DND-41 (cell line): ENCODE measurements around the gene KCNIP1.

Experiments
- ATAC-seq: fragments of 200-7000 bp; cut with Tn5 transposase; 3 replicates; pipeline ENCODE4 v1.9.1; 2021; ENCODE audit warnings: low read depth; ENCODE audit not compliant: insufficient read depth
- DNase-seq: peaks from one replicate; pipeline ENCODE4 v3.0.0-alpha.2; 2020
- H2AFZ ChIP-seq: 2 replicates; pipeline ENCODE4 v1.6.0; 2012; ENCODE audit warnings: low read depth, low read length
- H3K27ac ChIP-seq: 2 replicates; pipeline ENCODE4 v1.5.1; 2012; ENCODE audit warnings: low read length, inconsistent platforms
- H3K27me3 ChIP-seq: fragments of 200-600 bp; sonication (generic); 2 replicates; pipeline ENCODE4 v1.6.0; 2012; ENCODE audit warnings: low read length, mild to moderate bottlenecking, inconsistent platforms; ENCODE audit not compliant: insufficient read depth, poor library complexity
- H3K36me3 ChIP-seq: 2 replicates; pipeline ENCODE4 v1.5.1; 2012; ENCODE audit warnings: low read length, inconsistent platforms; ENCODE audit not compliant: insufficient read depth
- H3K4me1 ChIP-seq: 2 replicates; pipeline ENCODE4 v1.5.1; 2012; ENCODE audit warnings: mild to moderate bottlenecking, low read length; ENCODE audit not compliant: insufficient read depth
- H3K4me2 ChIP-seq: 2 replicates; pipeline ENCODE4 v1.6.0; 2012; ENCODE audit warnings: mild to moderate bottlenecking, moderate library complexity, low read length, inconsistent platforms; ENCODE audit not compliant: insufficient read depth
- H3K4me3 ChIP-seq, 2 experiments: fragments of 200-600 bp in 1 of 2; shearing (Covaris generic) in 1 of 2; 2 replicates each; pipeline ENCODE4 v1.5.1; 2012 to 2016; ENCODE audit warnings: inconsistent platforms in 2 of 2, low read length in 2 of 2, mild to moderate bottlenecking in 2 of 2, low read depth in 1 of 2, moderate library complexity in 1 of 2
- H3K79me2 ChIP-seq: 2 replicates; pipeline ENCODE4 v1.6.0; 2012; ENCODE audit warnings: low read length, inconsistent platforms; ENCODE audit not compliant: insufficient read depth
- H3K9ac ChIP-seq: 2 replicates; pipeline ENCODE4 v1.6.0; 2012; ENCODE audit warnings: low read depth, mild to moderate bottlenecking, inconsistent platforms, low read length, moderate library complexity
- H3K9me3 ChIP-seq: 2 replicates; pipeline ENCODE4 v1.5.1; 2012; ENCODE audit warnings: low read length, moderate library complexity, mild to moderate bottlenecking, inconsistent platforms; ENCODE audit not compliant: insufficient read depth, severe bottlenecking
- H4K20me1 ChIP-seq: 2 replicates; pipeline ENCODE4 v1.6.0; 2012; ENCODE audit warnings: low read length; ENCODE audit not compliant: insufficient read depth
- EZH2 ChIP-seq: IDR thresholded peaks from 3 replicates; pipeline ENCODE4 v1.6.1; 2012; ENCODE audit warnings: borderline replicate concordance, low read depth, mild to moderate bottlenecking, moderate library complexity, low read length, inconsistent platforms; ENCODE audit not compliant: severe bottlenecking
- TF ChIP-seq, protein P1 (sequence below): IDR thresholded peaks from 2 replicates; pipeline ENCODE4 v1.5.1; 2012; ENCODE audit warnings: borderline replicate concordance, low read length, moderate library complexity, mild to moderate bottlenecking; ENCODE audit not compliant: poor library complexity, severe bottlenecking; ENCODE audit errors: extremely low read depth

Gene KCNIP1

DNA sequence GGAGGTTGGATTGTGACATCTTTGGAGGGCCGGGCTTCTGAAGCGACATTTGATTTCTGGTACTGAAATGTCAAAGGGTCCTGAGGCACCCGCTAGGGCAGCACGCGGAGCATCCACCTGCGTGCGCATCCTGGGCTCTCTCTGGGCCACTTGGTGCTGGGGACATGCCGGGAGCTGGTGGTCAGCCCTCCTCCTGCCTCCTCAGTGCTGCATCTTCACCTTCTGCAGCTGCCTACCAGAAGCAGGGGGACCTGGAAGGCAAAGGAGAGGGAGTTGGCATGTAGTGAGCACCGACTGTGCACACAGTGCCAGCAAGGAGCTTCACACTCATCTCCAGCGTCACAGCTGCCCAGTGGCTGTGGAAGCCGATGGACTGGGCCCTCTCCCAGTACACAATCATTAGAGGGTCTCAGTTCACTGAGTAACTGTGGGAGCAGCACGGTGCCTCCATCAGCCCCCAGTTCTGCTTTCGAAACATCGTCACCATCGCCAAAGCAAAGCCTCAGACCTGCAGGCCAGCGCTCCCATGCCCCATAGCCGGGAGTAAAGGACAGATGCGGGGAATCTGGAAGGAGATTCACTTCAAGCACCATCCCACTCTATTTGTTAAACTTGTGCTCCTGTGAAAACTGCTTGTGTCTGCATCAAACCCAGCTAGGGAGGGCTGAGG lies 138.4 kb downstream of the KCNIP1 start:
- DNase-seq (no peak), ATAC-seq (no peak)
- Histone ChIP-seq H3K4me1 (no peaks in the 10 kb centered on the region), H3K27ac (no peak overlapping the region), H3K36me3 (no peaks in the 10 kb centered on the region), H3K27me3 (no peaks in the 10 kb centered on the region), H3K4me3 (no peak overlapping the region), H4K20me1 (0 out of 2 replicates have a peak, but pooled peaks cover 4% of the 10 kb centered on the region), H3K4me2 (no peak overlapping the region), H3K9me3 (no peaks in the 10 kb centered on the region), H2AFZ (no peak overlapping the region), H3K9ac (no peak overlapping the region), H3K79me2 (no peaks in the 10 kb centered on the region)
- TF ChIP-seq EZH2 = no peak
- TF ChIP-seq, protein P1, sequence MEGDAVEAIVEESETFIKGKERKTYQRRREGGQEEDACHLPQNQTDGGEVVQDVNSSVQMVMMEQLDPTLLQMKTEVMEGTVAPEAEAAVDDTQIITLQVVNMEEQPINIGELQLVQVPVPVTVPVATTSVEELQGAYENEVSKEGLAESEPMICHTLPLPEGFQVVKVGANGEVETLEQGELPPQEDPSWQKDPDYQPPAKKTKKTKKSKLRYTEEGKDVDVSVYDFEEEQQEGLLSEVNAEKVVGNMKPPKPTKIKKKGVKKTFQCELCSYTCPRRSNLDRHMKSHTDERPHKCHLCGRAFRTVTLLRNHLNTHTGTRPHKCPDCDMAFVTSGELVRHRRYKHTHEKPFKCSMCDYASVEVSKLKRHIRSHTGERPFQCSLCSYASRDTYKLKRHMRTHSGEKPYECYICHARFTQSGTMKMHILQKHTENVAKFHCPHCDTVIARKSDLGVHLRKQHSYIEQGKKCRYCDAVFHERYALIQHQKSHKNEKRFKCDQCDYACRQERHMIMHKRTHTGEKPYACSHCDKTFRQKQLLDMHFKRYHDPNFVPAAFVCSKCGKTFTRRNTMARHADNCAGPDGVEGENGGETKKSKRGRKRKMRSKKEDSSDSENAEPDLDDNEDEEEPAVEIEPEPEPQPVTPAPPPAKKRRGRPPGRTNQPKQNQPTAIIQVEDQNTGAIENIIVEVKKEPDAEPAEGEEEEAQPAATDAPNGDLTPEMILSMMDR = no peak

- H3K27ac ChIP-seq = no peak overlapping the region
- no peaks in the 10 kb centered on the region for H3K4me1 ChIP-seq
- H3K4me3 ChIP-seq = no peak overlapping the region
- no peaks in the 10 kb centered on the region for H3K36me3 ChIP-seq
- H3K9me3 ChIP-seq = no peaks in the 10 kb centered on the region
- no peaks in the 10 kb centered on the region for H3K27me3 ChIP-seq
- DNase-seq = no peak
- TF ChIP-seq EZH2 = no peak
- TF ChIP-seq, protein P1 = no peak
- ATAC-seq = no peak
- H3K9ac ChIP-seq = no peak overlapping the region
- H3K4me2 ChIP-seq = no peak overlapping the region
- no peak overlapping the region for H2AFZ ChIP-seq
- no peaks in the 10 kb centered on the region for H3K79me2 ChIP-seq
- 0 out of 2 replicates have a peak, but pooled peaks cover 4% of the 10 kb centered on the region for H4K20me1 ChIP-seq
These were observed 139.1 kb downstream of the KCNIP1 start for GRCh38 chr5:170642776-170643436.

DNA sequence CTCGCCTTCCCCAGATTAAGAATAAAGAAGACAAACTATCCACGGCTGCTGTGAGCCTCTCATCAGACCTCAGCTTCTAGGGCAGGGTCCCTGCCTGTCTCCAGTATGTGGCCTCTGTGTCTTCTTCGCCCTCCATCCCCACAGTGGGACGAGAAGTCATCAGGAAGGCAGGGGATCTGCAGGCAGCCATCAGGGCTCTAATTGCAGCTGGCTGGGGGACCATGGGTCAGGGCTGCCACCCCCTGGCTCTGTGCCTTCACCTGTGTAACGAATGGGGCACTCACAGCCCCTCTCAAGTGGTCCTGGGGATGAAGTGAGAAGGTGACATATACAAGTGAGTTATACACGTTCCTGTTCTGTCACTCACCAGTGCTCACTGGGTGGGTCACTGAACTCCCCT lies 139.8 kb downstream of the KCNIP1 start:
- no peak overlapping the region for H2AFZ ChIP-seq

More for the DNA sequence above, 139.8 kb downstream of the KCNIP1 start:
- H3K27me3 ChIP-seq = no peaks in the 10 kb centered on the region
- no peak for TF ChIP-seq EZH2
- TF ChIP-seq, protein P1 = no peak
- H3K79me2 ChIP-seq = no peaks in the 10 kb centered on the region
- H3K9ac ChIP-seq = no peak overlapping the region
- 0 out of 2 replicates have a peak, but pooled peaks cover 4% of the 10 kb centered on the region for H4K20me1 ChIP-seq
- H3K4me2 ChIP-seq = no peak overlapping the region
- H3K36me3 ChIP-seq = no peaks in the 10 kb centered on the region
- no peaks in the 10 kb centered on the region for H3K4me1 ChIP-seq
- H3K9me3 ChIP-seq = no peaks in the 10 kb centered on the region
- ATAC-seq = no peak
- DNase-seq = no peak
- no peak overlapping the region for H3K4me3 ChIP-seq
- no peak overlapping the region for H3K27ac ChIP-seq
